Sigmoid colon (tissue), 7 donors: ENCODE measurements around the gene NUBP1. TPM values are rescaled to one million over a fixed set of nuclear protein-coding genes. Genes with fewer than 3 reads are reported as not detected.

Source experiments
- DNase-seq: peaks from one replicate; pipeline ENCODE4 v3.0.0-alpha.2; 2019
- H3K27ac ChIP-seq, 4 donors: fragments of 200-600 bp; sonication (generic); one replicate each; pipeline ENCODE4 v1.5.1; 2016 to 2019; ENCODE audit warnings: mild to moderate bottlenecking in 1 of 4
- H3K27me3 ChIP-seq, 3 donors: fragments of 200-600 bp; sonication (generic); one replicate each; pipeline ENCODE4 v1.5.1; 2019; ENCODE audit warnings: mild to moderate bottlenecking in 1 of 3
- H3K36me3 ChIP-seq, 4 donors: fragments of 200-600 bp; sonication (generic); one replicate each; pipeline ENCODE4 v1.5.1; 2016 to 2019
- H3K4me1 ChIP-seq, 4 donors: fragments of 200-600 bp; sonication (generic); one replicate each; pipeline ENCODE4 v1.5.1; 2017 to 2019
- H3K4me3 ChIP-seq, 4 donors: fragments of 200-600 bp; sonication (generic); one replicate each; pipeline ENCODE4 v1.5.1; 2017 to 2019; ENCODE audit warnings: mild to moderate bottlenecking in 2 of 4, moderate library complexity in 1 of 4
- H3K9me3 ChIP-seq, 4 donors: fragments of 200-600 bp in 3 of 4; sonication (generic) in 3 of 4; one replicate each; pipeline versions ENCODE4 v1.5.1 to v1.6.1; 2013 to 2019
- CTCF ChIP-seq, 4 experiments: fragments of 450-650 bp in 3 of 4; fragments of 200-600 bp in 1 of 4; IDR thresholded peaks; one replicate each; pipeline ENCODE4 v1.5.1; 2016 to 2019; ENCODE audit warnings: antibody characterized with exemption in 4 of 4, mild to moderate bottlenecking in 3 of 4, moderate library complexity in 2 of 4
- EP300 ChIP-seq, 4 donors: sonication (generic); formaldehyde crosslinking; IDR thresholded peaks; one replicate each; pipeline ENCODE4 v1.6.1; 2017; ENCODE audit warnings: antibody characterized with exemption in 4 of 4
- POLR2A ChIP-seq, 2 donors: fragments of 450-650 bp; IDR thresholded peaks; one replicate each; pipeline ENCODE4 v1.6.1; 2016; ENCODE audit warnings: antibody characterized with exemption in 2 of 2, mild to moderate bottlenecking in 2 of 2, moderate library complexity in 2 of 2
- POLR2AphosphoS5 ChIP-seq, 4 donors: sonication (generic); formaldehyde crosslinking; IDR thresholded peaks; one replicate each; pipeline ENCODE4 v1.6.1; 2017; ENCODE audit warnings: antibody characterized with exemption in 4 of 4
- WGBS, 2 donors: extraction: QIAGEN DNeasy Blood & Tissue Kit; methylation state at CpG; one replicate each; pipeline ENCODE4 v1.1.7; 2013; 5-methylcytosine and 5-hydroxymethylcytosine counted together
- intact Hi-C: fragments of 100-400 bp; cut with DNase I; formaldehyde crosslinking; loops from one replicate; pipeline ENCODE4 v1.15.1; 2023
- polyA plus RNA-seq, 3 donors: library from polyadenylated mRNA; stranded (reverse); fragments of 200-250 nt; gene quantifications; one replicate each; pipeline ENCODE4 v1.2.3, GENCODE V29; 2013
- total RNA-seq, 4 donors: library from RNA; depleted of rRNA; stranded (reverse); fragments of >200 nt; gene quantifications; one replicate each; pipeline ENCODE4 v1.1.0, GENCODE V29; 2016
- donor health status: healthy with polysubstance abuse.
- donor health status: Bipolar disorder and iron deficiency.
- donor health status: healthy.

The NUBP1 gene
- total and polyA plus RNA-seq, 7 donors = 26.3 to 37.6 (median 32.9) TPM

DNA sequence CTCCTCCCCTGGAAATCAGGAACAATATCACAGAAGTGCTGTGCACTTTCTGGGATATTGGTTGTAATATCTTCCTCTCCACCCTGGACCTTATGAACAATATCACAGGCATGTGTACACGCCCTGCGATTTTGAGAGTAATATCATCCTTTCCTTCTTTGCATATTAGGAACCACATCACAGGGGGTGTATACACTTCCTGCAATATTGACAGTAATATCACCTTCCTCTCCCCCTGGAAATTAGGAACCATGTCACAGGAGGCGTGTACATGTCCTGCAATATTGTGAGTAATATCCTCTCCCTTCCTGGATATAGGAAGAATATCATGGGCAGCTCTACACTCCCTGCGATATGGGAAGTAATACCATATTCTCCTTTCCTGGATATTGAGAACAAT, 34.7 kb upstream of the NUBP1 start:
- Histone ChIP-seq H3K27me3 (peaks cover 0 to 3% (median 0%) of the 10 kb centered on the region in 3 donors), H3K4me3 (no peak overlapping the region), H3K27ac (no peak overlapping the region), H3K36me3 (no peaks in the 10 kb centered on the region), H3K9me3 (no peaks in the 10 kb centered on the region), H3K4me1 (no peaks in the 10 kb centered on the region)
- TF ChIP-seq EP300 (IDR thresholded peaks at IDR 0.05) = no peak
- no peak for TF ChIP-seq CTCF (IDR thresholded peaks at IDR 0.05)
- no peak for TF ChIP-seq POLR2A (IDR thresholded peaks at IDR 0.05)
- no peak for TF ChIP-seq POLR2AphosphoS5 (IDR thresholded peaks at IDR 0.05)
- 31 to 72% methylated on average over 4 of the region's 4 CpGs for WGBS, 2 donors
- DNase-seq = no peak
- intact Hi-C loops = no loop called here

DNA sequence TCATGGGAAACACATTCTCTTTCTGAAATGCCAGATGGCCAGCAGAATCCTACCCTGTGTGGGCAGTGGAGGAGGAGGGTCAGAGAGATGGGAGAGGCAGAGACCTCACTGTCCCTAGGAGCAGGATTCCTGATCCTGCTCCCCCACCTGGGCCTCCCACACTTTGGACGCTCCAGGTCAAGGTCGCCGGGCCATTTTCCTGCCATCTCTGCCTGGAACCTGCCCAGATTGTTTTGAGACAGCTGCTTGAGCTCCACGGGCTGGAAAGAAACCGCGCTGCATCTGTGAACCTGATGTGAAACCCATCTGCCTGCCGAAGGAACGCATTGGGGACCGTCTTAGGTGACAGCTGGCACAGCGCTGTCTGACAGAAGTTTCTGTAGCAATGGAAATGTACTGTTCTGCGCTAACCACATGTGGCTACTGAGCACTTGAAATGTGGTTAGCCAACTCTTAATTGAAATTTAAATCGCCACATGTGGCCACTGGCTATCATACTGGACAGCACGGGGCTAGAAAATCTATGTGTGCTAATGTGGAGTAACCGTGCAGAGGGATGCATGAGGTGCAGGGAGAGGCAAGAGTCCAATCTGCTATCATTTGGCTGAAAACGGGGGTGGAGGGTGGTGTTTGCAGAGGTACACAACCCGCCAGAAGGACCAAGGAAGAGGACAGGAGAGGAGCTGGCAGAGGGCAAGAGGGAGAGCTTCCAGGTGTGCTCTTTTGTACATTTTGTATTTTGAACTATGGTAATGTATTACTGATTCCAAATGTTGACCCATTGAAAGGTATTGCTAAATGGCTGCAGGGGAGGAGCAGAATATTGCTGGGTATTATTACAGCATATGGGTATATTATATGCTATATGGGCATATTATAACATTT, 15.4 kb upstream of the NUBP1 start:
- intact Hi-C loops = no loop called here
- Histone ChIP-seq H3K27me3 (no peaks in the 10 kb centered on the region), H3K36me3 (no peaks in the 10 kb centered on the region), H3K4me1 (peaks cover 0 to 6% (median 0%) of the 10 kb centered on the region in 4 donors), H3K27ac (no peak overlapping the region), H3K9me3 (no peaks in the 10 kb centered on the region), H3K4me3 (no peak overlapping the region)
- WGBS, 2 donors = 66 to 74% methylated on average over 16 of the region's 16 CpGs
- TF ChIP-seq CTCF (IDR thresholded peaks at IDR 0.05) = no peak
- TF ChIP-seq EP300 (IDR thresholded peaks at IDR 0.05) = no peak
- no peak for TF ChIP-seq POLR2A (IDR thresholded peaks at IDR 0.05)
- no peak for TF ChIP-seq POLR2AphosphoS5 (IDR thresholded peaks at IDR 0.05)
- DNase-seq = no peak

GRCh38 chr16:10729104-10730048, 14.3 kb upstream of the NUBP1 start:
- H3K27me3 ChIP-seq = no peaks in the 10 kb centered on the region
- WGBS, 2 donors = 60 to 74% methylated on average over 19 of the region's 19 CpGs

DNA sequence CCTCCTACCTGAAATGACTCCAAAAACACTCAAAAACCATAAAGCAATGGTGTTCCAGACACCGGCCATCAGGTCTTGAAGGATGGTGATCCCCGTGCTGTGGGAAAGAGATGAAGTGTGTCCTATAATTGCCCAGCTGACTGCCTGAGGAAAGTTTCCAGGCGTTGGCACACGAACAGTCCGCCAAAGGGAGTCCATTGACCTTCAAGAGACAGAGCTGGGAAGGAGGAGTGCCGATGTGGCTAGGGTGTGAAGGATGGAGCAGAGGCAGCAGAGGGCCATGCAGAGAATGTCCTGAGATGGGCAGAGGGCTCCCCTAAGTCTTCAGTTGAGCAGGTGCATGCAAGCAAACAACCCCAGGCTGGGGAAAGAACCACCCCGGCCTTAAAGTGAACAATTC, 11.9 kb upstream of the NUBP1 start:
- WGBS, 2 donors = 84 to 88% methylated on average over 7 of the region's 7 CpGs
- no peak for TF ChIP-seq CTCF (IDR thresholded peaks at IDR 0.05)
- TF ChIP-seq POLR2A (IDR thresholded peaks at IDR 0.05) = no peak
- TF ChIP-seq POLR2AphosphoS5 (IDR thresholded peaks at IDR 0.05) = no peak
- no peak for TF ChIP-seq EP300 (IDR thresholded peaks at IDR 0.05)
- intact Hi-C loops = loop anchor here (10.0 kb wide), 1 partner anchor 417 kb away; no protein-coding TSS in a partner anchor

More at GRCh38 chr16:10729104-10730048, 14.3 kb upstream of the NUBP1 start:
- Histone ChIP-seq H3K4me1 (peaks cover 0 to 6% (median 0%) of the 10 kb centered on the region in 4 donors), H3K9me3 (no peaks in the 10 kb centered on the region), H3K36me3 (no peaks in the 10 kb centered on the region), H3K4me3 (no peak overlapping the region), H3K27ac (no peak overlapping the region)
- DNase-seq = no peak
- intact Hi-C loops = loop anchor here (10.0 kb wide), 1 partner anchor 415 kb away; no protein-coding TSS in a partner anchor
- TF ChIP-seq POLR2AphosphoS5 (IDR thresholded peaks at IDR 0.05) (no peak), POLR2A (IDR thresholded peaks at IDR 0.05) (no peak), EP300 (IDR thresholded peaks at IDR 0.05) (no peak), CTCF (IDR thresholded peaks at IDR 0.05) (no peak)

More for the DNA sequence above, 11.9 kb upstream of the NUBP1 start:
- Histone ChIP-seq H3K36me3 (no peaks in the 10 kb centered on the region), H3K9me3 (no peaks in the 10 kb centered on the region), H3K27ac (no peak overlapping the region), H3K4me3 (no peak overlapping the region), H3K4me1 (peaks cover 0 to 6% (median under 1%) of the 10 kb centered on the region in 4 donors), H3K27me3 (no peaks in the 10 kb centered on the region)
- DNase-seq = no peak
